ENCODE data around the gene METTL16.

METTL16 gene

DNA sequence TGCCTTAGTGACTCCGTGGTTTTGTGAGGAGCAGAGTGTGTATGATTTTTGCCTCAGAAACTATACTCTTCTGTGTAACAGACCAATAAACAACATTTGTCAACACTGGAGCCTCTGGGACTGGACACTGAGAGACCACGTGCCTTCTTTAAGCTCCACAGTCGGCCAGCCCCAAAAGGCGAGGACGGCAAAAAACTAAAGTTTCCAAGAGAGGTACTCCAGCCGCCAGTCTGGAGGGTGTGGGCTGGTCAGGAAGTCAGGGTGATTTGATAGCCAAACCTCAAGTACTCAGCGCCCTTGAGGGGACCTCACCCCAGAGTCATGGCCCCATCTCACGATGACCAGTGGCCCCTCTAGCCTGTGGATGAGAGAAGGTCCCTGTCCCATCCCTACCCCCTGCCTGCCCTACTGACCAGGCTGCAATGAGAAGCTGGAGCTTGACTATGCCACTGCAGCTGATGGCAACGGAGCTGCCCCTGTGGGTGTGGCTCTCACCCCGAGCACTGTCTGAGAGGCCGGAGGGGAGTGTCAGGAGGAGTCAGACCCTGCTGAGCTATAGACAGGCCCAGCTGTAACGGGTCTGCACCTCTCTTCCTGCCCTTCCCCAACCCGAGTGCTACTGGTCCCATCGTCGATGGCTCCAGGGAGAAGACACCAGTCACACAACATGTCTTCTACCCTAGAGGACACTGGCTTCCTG, 130.6 kb downstream of the METTL16 start:
- DNase-seq (ENCODE audit: low read depth in 1 of 2, low spot score in 1 of 2): no peak

DNA sequence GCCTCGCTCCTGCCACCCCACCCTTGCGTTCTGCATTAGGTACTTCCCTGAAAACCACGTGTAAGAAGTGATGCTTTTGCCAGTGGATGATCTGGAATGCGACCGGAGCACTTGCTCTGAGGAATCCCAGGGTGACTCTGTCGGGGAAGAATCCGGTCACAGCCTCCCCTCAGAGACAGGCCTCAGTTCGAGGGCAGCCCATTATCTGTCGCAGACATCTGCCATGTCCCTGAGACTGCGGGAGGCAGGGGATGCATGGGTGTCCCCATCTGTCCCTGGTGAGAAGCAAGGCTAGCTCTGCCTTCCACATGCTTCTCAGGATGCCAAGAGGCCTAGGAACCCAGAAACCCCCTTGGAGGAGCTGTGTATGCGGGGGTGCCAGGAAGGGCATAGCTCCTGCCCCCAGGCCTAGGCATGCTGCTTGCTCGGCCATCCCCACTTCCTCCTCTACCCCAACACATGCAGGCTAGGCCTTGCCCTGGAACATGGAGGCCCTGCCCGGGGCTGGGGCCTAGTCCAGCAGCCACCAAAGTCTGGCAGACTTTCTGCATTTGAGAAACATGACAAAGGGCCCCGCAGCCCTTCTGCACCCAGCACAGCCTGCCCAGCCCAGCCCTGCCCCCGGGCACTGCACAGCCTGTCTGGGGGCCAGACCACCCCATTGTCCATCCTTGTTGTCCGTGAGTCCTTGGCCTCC, 131.3 kb downstream of the METTL16 start:
- no peak for DNase-seq (ENCODE audit: low read depth in 1 of 2, low spot score in 1 of 2)

- DNase-seq (ENCODE audit: low read depth in 1 of 2, low spot score in 1 of 2): no peak
Observed at GRCh38 chr17:2379489-2380225, 132.0 kb downstream of the METTL16 start.

DNA sequence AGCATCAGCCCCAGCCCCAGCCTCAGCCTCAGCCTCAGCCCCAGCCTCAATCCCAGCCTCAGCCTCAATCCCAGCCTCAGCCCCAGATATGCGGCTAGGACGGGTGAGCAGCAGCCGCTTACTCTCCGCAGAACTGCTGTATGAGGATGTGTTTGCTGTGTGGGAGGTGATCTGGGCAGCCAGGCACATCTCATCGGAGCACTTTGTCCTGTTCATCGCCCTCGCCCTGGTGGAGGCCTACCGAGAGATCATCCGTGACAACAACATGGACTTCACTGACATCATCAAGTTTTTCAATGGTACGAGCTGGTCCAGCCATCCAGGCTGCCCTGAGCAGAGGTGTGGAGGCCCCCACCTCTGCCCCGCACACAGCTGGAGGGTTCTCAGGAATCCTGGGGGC, 132.8 kb downstream of the METTL16 start:
- DNase-seq (ENCODE audit: low read depth in 1 of 2, low spot score in 1 of 2): no peak

GRCh38 chr17:2377659-2378058, 134.0 kb downstream of the METTL16 start:
- DNase-seq (ENCODE audit: low read depth in 1 of 2, low spot score in 1 of 2): no peak

DNA sequence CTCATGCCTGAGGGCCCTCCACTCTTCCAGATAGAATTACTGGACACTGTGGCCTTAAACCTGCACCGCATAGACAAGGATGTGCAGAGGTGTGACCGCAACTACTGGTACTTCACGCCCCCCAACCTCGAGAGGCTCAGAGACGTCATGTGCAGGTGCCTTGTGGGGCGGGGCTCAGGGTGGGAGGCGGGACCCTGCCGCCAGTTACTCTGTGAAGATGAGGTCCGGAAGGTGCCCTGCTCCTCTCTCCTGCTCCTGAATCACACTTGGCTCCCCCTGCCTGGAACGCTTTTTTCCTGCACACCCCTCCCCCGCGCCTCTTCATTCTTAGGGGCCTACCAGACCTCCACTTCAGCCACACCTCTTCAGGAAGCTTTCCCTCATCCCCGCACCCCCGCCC, 135.6 kb downstream of the METTL16 start:
- no peak for DNase-seq (ENCODE audit: low read depth in 1 of 2, low spot score in 1 of 2)

DNA sequence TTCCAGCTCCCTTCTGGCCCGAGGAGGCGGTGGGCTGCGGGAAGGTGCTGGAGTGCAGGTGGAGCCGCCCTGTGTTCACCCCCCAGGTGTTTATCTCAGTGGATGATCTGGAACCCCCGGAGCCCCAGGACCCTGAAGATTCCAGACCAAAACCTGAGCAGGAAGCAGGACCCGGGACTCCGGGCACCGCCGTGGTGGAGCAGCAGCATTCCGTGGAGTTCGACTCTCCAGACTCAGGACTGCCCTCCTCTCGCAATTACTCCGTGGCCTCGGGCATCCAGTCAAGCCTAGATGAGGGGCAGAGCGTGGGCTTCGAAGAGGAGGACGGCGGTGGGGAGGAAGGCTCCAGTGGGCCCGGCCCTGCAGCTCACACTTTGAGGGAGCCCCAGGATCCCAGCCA, 136.3 kb downstream of the METTL16 start:
- DNase-seq (ENCODE audit: low read depth in 1 of 2, low spot score in 1 of 2): no peak

DNA sequence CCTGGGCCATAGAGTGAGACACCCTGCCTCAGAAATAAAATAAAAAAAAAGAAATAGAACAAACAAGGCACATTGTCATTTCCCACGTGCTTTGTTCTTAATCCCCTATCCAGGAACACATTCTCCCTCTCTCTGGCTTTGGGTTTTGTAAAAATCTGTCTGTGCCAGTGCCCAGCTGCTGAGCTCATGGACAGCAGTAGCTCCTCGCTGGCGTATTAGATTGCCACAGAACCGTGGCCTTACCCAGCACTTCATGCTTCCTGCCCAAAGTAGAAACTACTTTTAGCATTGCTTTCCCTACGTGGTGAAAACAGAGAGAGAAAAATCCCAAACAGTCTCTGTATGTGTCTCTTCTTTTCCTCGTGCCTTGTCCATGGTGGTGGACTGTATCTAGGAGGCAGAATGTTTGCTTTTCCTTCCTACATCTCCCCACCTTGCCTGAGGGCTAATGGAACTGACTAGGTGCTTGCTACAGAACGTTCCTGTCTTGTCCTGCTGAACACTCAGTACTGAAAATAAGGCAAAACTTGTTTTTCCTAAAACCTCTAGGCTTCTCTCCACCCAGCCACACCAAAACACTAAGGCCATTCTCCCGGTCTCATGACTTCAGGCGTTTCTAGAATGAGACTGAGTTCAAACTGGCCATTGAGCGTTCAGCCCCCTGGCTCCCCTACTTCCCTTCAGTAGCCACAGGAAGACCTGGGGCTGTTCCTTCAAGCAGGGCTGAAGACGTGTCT, 137.0 kb downstream of the METTL16 start:
- DNase-seq (ENCODE audit: low read depth in 1 of 2, low spot score in 1 of 2): no peak

DNA sequence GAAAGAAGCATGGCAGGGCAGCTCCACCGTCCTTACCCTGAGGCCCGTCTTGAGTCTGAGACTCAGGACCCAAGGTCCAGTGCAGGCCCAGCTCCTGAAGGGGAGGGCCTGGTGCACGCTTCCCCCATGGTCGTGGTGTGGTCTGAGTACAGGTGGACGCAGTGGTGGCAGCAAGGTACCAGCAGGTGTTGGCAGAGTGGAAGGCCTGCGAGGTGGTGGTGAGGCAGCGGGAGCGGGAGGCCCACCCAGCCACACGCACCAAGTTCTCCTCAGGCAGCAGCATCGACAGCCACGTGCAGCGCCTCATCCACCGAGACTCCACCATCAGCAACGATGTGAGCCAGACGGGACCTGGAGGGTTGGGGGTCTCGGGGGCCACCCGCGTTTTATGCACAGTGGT, 138.5 kb downstream of the METTL16 start:
- no peak for DNase-seq (ENCODE audit: low read depth in 1 of 2, low spot score in 1 of 2)

- DNase-seq (ENCODE audit: low read depth in 1 of 2, low spot score in 1 of 2): no peak
Observed at GRCh38 chr17:2372681-2373080, 139.0 kb downstream of the METTL16 start.

- DNase-seq (ENCODE audit: low read depth in 1 of 2, low spot score in 1 of 2): no peak
Observed at GRCh38 chr17:2372180-2372579, 139.5 kb downstream of the METTL16 start.

DNA sequence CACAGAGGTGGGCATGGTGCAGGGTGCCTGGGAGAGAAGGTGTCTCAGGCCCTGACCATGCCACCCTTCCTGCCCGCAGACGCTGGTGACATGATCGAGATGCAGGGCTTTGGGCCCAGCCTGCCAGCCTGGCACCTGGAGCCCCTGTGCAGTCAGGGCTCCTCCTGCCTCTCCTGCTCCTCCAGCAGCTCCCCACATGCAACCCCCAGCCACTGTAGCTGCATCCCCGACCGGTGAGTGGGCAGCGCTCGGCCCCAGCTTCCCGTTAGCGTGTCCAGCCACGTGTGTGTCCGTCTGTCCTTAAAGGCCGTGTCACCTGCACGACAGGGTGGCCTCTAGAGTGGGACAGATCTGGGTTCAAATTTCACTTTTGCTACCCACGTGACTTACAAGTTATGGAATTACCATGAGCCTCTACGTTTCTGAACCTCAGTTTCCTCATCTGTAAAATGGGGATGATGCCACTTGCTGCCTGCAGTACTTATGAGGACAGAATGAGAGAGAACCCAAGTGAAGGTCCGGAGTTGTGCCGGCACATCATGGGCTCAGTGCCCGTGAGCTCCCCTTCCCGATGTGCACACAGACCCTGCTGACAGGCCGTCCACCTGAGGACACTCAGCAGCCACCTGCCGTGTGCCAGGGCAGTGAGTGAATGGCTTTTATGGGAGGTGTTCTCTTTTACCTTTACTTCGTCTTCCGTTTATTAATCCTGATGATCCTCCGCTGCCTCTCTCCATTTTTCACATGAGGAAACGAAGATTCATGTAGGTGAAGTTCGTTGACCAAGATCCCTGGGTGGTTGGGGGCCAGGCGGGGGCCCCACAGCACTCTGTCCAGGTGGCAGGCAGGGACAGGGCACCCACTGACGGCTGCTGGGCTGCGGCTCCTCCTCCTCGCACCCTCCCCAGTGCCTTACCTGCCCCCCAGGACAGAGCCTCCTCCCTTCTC, 140.2 kb downstream of the METTL16 start:
- no peak for DNase-seq (ENCODE audit: low read depth in 1 of 2, low spot score in 1 of 2)

DNA sequence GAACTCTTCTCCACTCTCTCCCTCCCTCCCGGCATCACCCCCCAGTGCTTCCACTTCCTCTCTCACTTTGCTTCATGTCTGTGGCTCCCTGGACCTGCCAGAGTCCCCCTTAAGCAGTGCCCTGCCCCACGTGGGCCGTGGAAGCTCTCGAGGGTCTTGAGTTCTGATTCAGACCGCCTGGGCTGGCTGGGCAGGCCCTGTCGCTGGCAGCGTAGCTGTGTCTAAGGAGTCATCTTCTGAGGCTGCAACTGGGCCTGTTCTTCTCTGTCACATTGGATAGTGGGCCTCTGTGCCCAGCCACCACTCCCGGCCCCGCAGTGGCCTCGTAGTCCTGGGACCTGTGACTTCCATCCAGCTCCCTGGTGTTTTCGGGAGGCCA, 141.5 kb downstream of the METTL16 start:
- no peak for DNase-seq (ENCODE audit: low read depth in 1 of 2, low spot score in 1 of 2)

GRCh38 chr17:2369551-2370210, 142.0 kb downstream of the METTL16 start:
- no peak for DNase-seq (ENCODE audit: low read depth in 1 of 2, low spot score in 1 of 2)

- DNase-seq (ENCODE audit: low read depth in 1 of 2, low spot score in 1 of 2): no peak
Observed at GRCh38 chr17:2369039-2369438, 142.6 kb downstream of the METTL16 start.

- DNase-seq (ENCODE audit: low read depth in 1 of 2, low spot score in 1 of 2): no peak
Observed at GRCh38 chr17:2368359-2368758, 143.3 kb downstream of the METTL16 start.

DNA sequence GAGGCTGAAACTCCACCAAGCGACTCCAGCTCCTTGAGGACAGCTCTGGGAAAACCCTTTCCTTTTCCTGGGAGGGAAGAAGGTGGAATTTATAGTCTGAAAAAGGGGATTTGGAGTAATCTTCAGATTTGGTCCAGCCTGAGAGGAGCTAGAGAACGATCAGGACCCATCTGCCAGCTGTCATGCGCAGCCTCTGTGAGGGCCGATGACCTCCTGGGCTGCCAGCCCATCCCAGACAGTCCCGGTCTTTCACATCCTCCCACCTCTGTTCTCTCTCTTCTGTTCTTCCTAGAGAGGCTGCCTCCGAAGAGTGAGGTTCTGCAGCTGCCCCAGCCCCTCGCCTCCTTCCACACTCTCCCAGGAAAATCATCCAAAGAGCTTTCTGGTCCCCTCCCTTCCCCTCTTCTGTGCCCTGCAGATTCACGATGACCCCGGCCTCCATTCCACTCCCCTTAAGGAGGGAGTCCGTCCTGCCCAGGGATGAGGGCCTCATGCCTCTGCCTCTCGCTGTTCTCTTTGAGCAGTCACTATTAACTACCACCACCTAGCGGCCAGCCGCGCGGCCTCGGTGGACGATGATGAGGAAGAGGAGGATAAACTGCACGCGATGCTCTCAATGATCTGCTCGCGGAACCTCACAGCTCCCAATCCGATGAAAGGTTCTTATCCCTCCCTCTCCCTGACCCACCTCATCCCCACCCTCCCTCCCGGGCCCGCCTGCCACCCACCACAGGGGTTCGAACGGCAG, 144.8 kb downstream of the METTL16 start:
- DNase-seq (ENCODE audit: low read depth in 1 of 2, low spot score in 1 of 2): no peak
